Stimulated activated CD8-positive, alpha-beta memory T cell treated with anti-CD3 and anti-CD28 coated beads, Interleukin-12 subunit alpha, Interleukin-12 subunit beta, amount 100 ng/mL, for 24 hours (primary cell): ENCODE data around the gene IL20.
"Not testable (repeated sequence)": the region's sequence is repeated elsewhere in the genome, so short reads cannot be mapped to it uniquely, and the experiment has no call there.

Source experiments
- DNase-seq: peaks from one replicate; pipeline ENCODE4 v3.0.0-alpha.2; 2020; ENCODE audit errors: extremely low read depth

Gene IL20

GRCh38 chr1:206842854-206843253, 22.6 kb upstream of the IL20 start:
- no peak for DNase-seq

GRCh38 chr1:206843626-206844025, 21.8 kb upstream of the IL20 start:
- DNase-seq, result no peak

- no peak for DNase-seq
These were observed 18.9 kb upstream of the IL20 start for GRCh38 chr1:206846487-206846886.

- no peak for DNase-seq
These were observed 18.0 kb upstream of the IL20 start for GRCh38 chr1:206847337-206847834.

- DNase-seq, result no peak
These were observed 17.5 kb upstream of the IL20 start for GRCh38 chr1:206847946-206848345.

- DNase-seq, result no peak
These were observed 15.0 kb upstream of the IL20 start for GRCh38 chr1:206850401-206850800.

- DNase-seq, result no peak
These were observed 13.9 kb upstream of the IL20 start for GRCh38 chr1:206851341-206852010.

GRCh38 chr1:206852662-206853061, 12.8 kb upstream of the IL20 start:
- DNase-seq, result not testable (repeated sequence)

- not testable (repeated sequence) for DNase-seq
These were observed 11.7 kb upstream of the IL20 start for GRCh38 chr1:206853696-206854095.

- no peak for DNase-seq
These were observed 10.9 kb upstream of the IL20 start for GRCh38 chr1:206854401-206855129.

GRCh38 chr1:206855859-206856258, 9.6 kb upstream of the IL20 start:
- DNase-seq, result no peak

GRCh38 chr1:206856674-206857464, 8.6 kb upstream of the IL20 start:
- no peak for DNase-seq

- no peak for DNase-seq
These were observed 6.3 kb upstream of the IL20 start for GRCh38 chr1:206859082-206859521.

- no peak for DNase-seq
These were observed 5.3 kb upstream of the IL20 start for GRCh38 chr1:206860165-206860564.

- DNase-seq, result no peak
These were observed 2.2 kb upstream of the IL20 start for GRCh38 chr1:206863266-206863665.

- no peak for DNase-seq
These were observed 639 bp downstream of the IL20 start for GRCh38 chr1:206866062-206866461.

GRCh38 chr1:206867239-206867638, 1.8 kb downstream of the IL20 start:
- no peak for DNase-seq

GRCh38 chr1:206867716-206868115, 2.3 kb downstream of the IL20 start:
- DNase-seq, result no peak

GRCh38 chr1:206868264-206868663, 2.8 kb downstream of the IL20 start:
- no peak for DNase-seq

- no peak for DNase-seq
These were observed 6.7 kb downstream of the IL20 start for GRCh38 chr1:206872139-206872538.

GRCh38 chr1:206873603-206874188, 8.3 kb downstream of the IL20 start:
- DNase-seq, result no peak

GRCh38 chr1:206875752-206876377, 10.4 kb downstream of the IL20 start:
- DNase-seq, result no peak
